CD4-positive, alpha-beta T cell (primary cell): ENCODE results near the gene MAP3K5. TPM values are rescaled to one million over a fixed set of nuclear protein-coding genes. Genes with fewer than 3 reads are reported as not detected.

Source experiments
- ATAC-seq: fragments of 200-7000 bp; cut with Tn5 transposase; one replicate; pipeline ENCODE4 v1.10.0; 2022; ENCODE audit warnings: mild to moderate bottlenecking; ENCODE audit not compliant: poor library complexity
- CTCF ChIA-PET: fragments of 350-600 bp; sonication (Branson Sonifier 250); formaldehyde crosslinking; loops from one replicate; lab custom pipeline; 2021; ENCODE audit warnings: antibody characterized with exemption, inconsistent platforms; lab: Charles Lee
- POLR2A ChIA-PET: fragments of 350-600 bp; sonication (Branson Sonifier 250); formaldehyde crosslinking; loops from one replicate; lab custom pipeline; 2021; ENCODE audit warnings: antibody characterized with exemption, inconsistent platforms; lab: Charles Lee
- DNase-seq, 14 experiments: peaks; one replicate each; pipeline ENCODE4 v3.0.0-alpha.2; 2013 to 2020; ENCODE audit warnings: mixed read lengths in 2 of 14
- H3K27ac ChIP-seq, 2 donors: one replicate each; pipeline versions ENCODE4 v1.5.1 to v1.7.0; 2013; ENCODE audit warnings: low read length in 2 of 2, low read depth in 1 of 2, mild to moderate bottlenecking in 1 of 2
- H3K27me3 ChIP-seq, 2 experiments: 1 replicate in 1 of 2; 2 replicates in 1 of 2; pipeline versions ENCODE4 v1.6.1 to v1.7.0; 2013; ENCODE audit warnings: low read length in 2 of 2, control low read depth in 1 of 2, mild to moderate bottlenecking in 1 of 2, moderate library complexity in 1 of 2; ENCODE audit not compliant: insufficient read depth in 2 of 2, control insufficient read depth in 1 of 2
- H3K36me3 ChIP-seq: one replicate; pipeline ENCODE4 v1.6.1; 2013; ENCODE audit warnings: low read length, control low read depth; ENCODE audit not compliant: insufficient read depth
- H3K4me1 ChIP-seq: one replicate; pipeline ENCODE4 v1.6.1; 2013; ENCODE audit warnings: low read length, control low read depth; ENCODE audit not compliant: insufficient read depth
- H3K4me3 ChIP-seq: one replicate; pipeline ENCODE4 v1.5.1; 2013; ENCODE audit warnings: mild to moderate bottlenecking, low read length, moderate library complexity
- H3K9me3 ChIP-seq, 2 experiments: 1 replicate in 1 of 2; 2 replicates in 1 of 2; pipeline versions ENCODE4 v1.6.1 to v1.7.0; 2013; ENCODE audit warnings: low read length in 2 of 2, mild to moderate bottlenecking in 2 of 2, control low read depth in 1 of 2, moderate library complexity in 1 of 2; ENCODE audit not compliant: control insufficient read depth in 1 of 2, insufficient read depth in 1 of 2
- H3K27ac Mint-ChIP-seq: one replicate; pipeline ENCODE4 v1.8.0; 2020; ENCODE audit warnings: mixed read lengths
- H3K27me3 Mint-ChIP-seq: one replicate; pipeline ENCODE4 v1.8.0; 2021; ENCODE audit warnings: mixed read lengths
- H3K36me3 Mint-ChIP-seq: one replicate; pipeline ENCODE4 v1.8.0; 2021; ENCODE audit warnings: low read depth, mixed read lengths
- H3K4me1 Mint-ChIP-seq: one replicate; pipeline ENCODE4 v1.8.0; 2021; ENCODE audit warnings: low read depth, mixed read lengths
- H3K4me3 Mint-ChIP-seq: one replicate; pipeline ENCODE4 v1.8.0; 2020; ENCODE audit warnings: mild to moderate bottlenecking, mixed read lengths
- H3K9me3 Mint-ChIP-seq: one replicate; pipeline ENCODE4 v1.8.0; 2020; ENCODE audit warnings: mixed read lengths
- intact Hi-C, 2 experiments: fragments of 100-400 bp; cut with DNase I in 1 of 2; cut with micrococcal nuclease in 1 of 2; formaldehyde crosslinking; loops; one replicate each; pipeline versions ENCODE4 v1.15.1 to v1.9.0; 2023 to 2025; cut with DNase I, micrococcal nuclease
- total RNA-seq, 174 experiments: library from RNA in 2 of 174; stranded (reverse) in 2 of 174; gene quantifications; one replicate each; pipeline ENCODE4 v1.2.3 and lab custom pipeline; 2021 to 2026
- TF ChIP-seq, protein P1 (sequence below): fragments of 200-600 bp; IDR thresholded peaks from one replicate; pipeline ENCODE4 v1.8.0; 2022; ENCODE audit warnings: antibody characterized with exemption, mild to moderate bottlenecking

MAP3K5 gene
- total RNA-seq, 2 experiments from 2014 or later: 12.9 to 14.1 TPM

DNA sequence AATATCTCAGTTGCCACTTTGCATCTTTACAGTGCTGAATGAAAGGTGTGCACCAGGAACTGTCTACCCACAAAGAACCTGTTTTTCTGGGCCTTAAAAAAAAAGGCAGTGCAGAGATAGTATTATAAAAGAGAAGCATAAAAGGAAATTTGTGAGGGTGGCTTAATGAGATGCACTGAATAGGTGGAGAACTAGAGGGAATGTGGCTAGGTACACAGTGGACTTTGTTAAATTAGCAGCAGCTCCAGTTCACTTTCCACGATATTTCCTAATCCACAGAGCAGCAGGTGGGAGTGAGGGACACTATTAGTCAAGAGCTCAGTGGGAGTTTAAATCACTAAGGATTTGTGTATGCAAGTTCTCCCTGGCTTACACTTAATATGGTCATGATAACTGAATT, 280.9 kb downstream of the MAP3K5 start:
- TF ChIP-seq, protein P1, sequence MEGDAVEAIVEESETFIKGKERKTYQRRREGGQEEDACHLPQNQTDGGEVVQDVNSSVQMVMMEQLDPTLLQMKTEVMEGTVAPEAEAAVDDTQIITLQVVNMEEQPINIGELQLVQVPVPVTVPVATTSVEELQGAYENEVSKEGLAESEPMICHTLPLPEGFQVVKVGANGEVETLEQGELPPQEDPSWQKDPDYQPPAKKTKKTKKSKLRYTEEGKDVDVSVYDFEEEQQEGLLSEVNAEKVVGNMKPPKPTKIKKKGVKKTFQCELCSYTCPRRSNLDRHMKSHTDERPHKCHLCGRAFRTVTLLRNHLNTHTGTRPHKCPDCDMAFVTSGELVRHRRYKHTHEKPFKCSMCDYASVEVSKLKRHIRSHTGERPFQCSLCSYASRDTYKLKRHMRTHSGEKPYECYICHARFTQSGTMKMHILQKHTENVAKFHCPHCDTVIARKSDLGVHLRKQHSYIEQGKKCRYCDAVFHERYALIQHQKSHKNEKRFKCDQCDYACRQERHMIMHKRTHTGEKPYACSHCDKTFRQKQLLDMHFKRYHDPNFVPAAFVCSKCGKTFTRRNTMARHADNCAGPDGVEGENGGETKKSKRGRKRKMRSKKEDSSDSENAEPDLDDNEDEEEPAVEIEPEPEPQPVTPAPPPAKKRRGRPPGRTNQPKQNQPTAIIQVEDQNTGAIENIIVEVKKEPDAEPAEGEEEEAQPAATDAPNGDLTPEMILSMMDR: no peak
- Histone ChIP-seq H3K27ac (no peak overlapping the region), H3K4me1 (peaks cover 8% of the 10 kb centered on the region), H3K36me3 (no peaks in the 10 kb centered on the region), H3K9me3 (no peaks in the 10 kb centered on the region), H3K27me3 (no peaks in the 10 kb centered on the region), H3K4me3 (no peak overlapping the region)
- intact Hi-C loops: no loop called here
- H3K36me3 Mint-ChIP-seq: no peaks in the 10 kb centered on the region
- CTCF ChIA-PET: no interaction called here
- no peaks in the 10 kb centered on the region for H3K27me3 Mint-ChIP-seq
- no peaks in the 10 kb centered on the region for H3K9me3 Mint-ChIP-seq
- H3K4me3 Mint-ChIP-seq: no peak overlapping the region
- no peak for ATAC-seq
- DNase-seq: no peak
- H3K27ac Mint-ChIP-seq: peak overlapping the region; percentile 28
- POLR2A ChIA-PET: no interaction called here
- peaks cover 19% of the 10 kb centered on the region for H3K4me1 Mint-ChIP-seq

DNA sequence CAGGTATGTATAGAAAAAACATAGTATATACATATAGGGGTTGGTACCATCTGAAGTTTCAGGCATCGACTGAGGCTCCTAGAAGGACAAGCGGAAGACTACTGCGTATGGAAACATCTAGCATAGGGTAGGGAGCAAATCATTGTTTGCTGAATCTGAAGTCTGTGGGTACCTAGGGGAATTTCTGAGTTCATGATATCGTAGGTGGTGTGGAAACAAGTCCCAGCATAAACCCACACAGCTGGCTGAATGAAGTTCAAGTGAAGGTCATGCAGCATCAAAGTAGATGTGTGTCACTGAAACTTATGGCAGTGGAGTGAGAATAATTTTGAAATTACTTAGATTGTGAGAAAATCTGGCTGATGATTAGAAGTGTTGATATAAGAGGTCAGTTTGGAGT, 281.5 kb downstream of the MAP3K5 start:
- intact Hi-C loops: no loop called here
- DNase-seq (peak in 2 of 14 experiments; percentile 10 to 25), ATAC-seq (peak; percentile 84)
- ChIA-PET CTCF (no interaction called here), POLR2A (interaction anchor here (1.2 kb wide), 1 partner anchor 11 kb away, joined by 3 read pairs; no protein-coding TSS in a partner anchor)
- Histone ChIP-seq H3K36me3 (no peaks in the 10 kb centered on the region), H3K4me3 (no peak overlapping the region), H3K9me3 (no peaks in the 10 kb centered on the region), H3K27me3 (no peaks in the 10 kb centered on the region), H3K4me1 (peaks cover 8% of the 10 kb centered on the region), H3K27ac (no peak overlapping the region)
- peaks cover 19% of the 10 kb centered on the region for H3K4me1 Mint-ChIP-seq
- H3K36me3 Mint-ChIP-seq: no peaks in the 10 kb centered on the region
- peak overlapping the region; percentile 28 for H3K27ac Mint-ChIP-seq
- no peaks in the 10 kb centered on the region for H3K27me3 Mint-ChIP-seq
- no peaks in the 10 kb centered on the region for H3K9me3 Mint-ChIP-seq
- no peak overlapping the region for H3K4me3 Mint-ChIP-seq
- TF ChIP-seq, protein P1: no peak

DNA sequence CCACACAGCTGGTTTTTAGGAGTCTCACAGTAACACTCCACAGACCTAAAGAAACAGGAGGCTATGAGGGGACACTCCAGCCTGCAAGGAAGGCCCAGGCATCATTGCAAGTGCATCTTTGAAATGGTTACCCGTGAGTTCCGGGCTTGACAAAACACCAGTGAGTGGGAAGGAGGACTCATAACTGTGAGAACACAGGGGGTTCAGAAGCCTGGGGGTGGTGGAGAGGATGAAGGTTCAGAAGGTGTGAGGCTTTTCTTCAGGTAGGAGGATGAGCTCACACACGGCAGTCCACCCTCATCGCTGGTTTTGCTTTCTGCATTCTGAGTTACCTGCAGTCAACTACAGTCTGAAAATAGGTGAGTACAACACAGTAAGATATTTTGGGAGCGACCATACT, 282.0 kb downstream of the MAP3K5 start:
- Histone ChIP-seq H3K27ac (no peak overlapping the region), H3K4me1 (peaks cover 8% of the 10 kb centered on the region), H3K9me3 (no peaks in the 10 kb centered on the region), H3K4me3 (no peak overlapping the region), H3K27me3 (no peaks in the 10 kb centered on the region), H3K36me3 (no peaks in the 10 kb centered on the region)
- H3K9me3 Mint-ChIP-seq: no peaks in the 10 kb centered on the region
- TF ChIP-seq, protein P1: no peak
- peaks cover 19% of the 10 kb centered on the region for H3K4me1 Mint-ChIP-seq
- DNase-seq: no peak
- peak overlapping the region; percentile 28 for H3K27ac Mint-ChIP-seq
- POLR2A ChIA-PET: interaction anchor here (1.2 kb wide), 1 partner anchor 11 kb away, joined by 3 read pairs; no protein-coding TSS in a partner anchor
- intact Hi-C loops: no loop called here
- peak; percentile 22 for ATAC-seq
- no peaks in the 10 kb centered on the region for H3K27me3 Mint-ChIP-seq
- no peaks in the 10 kb centered on the region for H3K36me3 Mint-ChIP-seq
- CTCF ChIA-PET: no interaction called here
- peak overlapping the region; percentile 31 for H3K4me3 Mint-ChIP-seq
